GM06990 (cell line): ENCODE results near the gene MAP3K7CL.

Experiments used
- DNase-seq: peaks from one replicate; pipeline ENCODE4 v3.0.0-alpha.2; 2011; ENCODE audit not compliant: insufficient read length; ENCODE audit errors: extremely low read depth
- H3K27me3 ChIP-seq: replicated peaks from 2 replicates; pipeline ENCODE4 v1.6.0; 2011; ENCODE audit warnings: low read length; ENCODE audit not compliant: control insufficient read depth, insufficient read depth
- H3K36me3 ChIP-seq: 2 replicates; pipeline ENCODE4 v1.5.1; 2011; ENCODE audit warnings: low read length; ENCODE audit not compliant: control insufficient read depth, insufficient read depth
- H3K4me3 ChIP-seq: replicated peaks from 2 replicates; pipeline ENCODE4 v1.5.1; 2011; ENCODE audit warnings: low read depth, mild to moderate bottlenecking, control low read depth, low read length
- CTCF ChIP-seq: IDR thresholded peaks from 2 replicates; pipeline ENCODE4 v1.5.1; 2011; ENCODE audit warnings: low read length, control low read depth, mild to moderate bottlenecking, inconsistent platforms; ENCODE audit not compliant: insufficient read depth, poor library complexity, severe bottlenecking

Gene MAP3K7CL

GRCh38 chr21:29185633-29186032 is 55.2 kb downstream of the MAP3K7CL start:
- no peak for TF ChIP-seq CTCF

GRCh38 chr21:29186246-29186645 is 55.8 kb downstream of the MAP3K7CL start:
- no peaks in the 10 kb centered on the region for H3K27me3 ChIP-seq
- TF ChIP-seq CTCF: no peak

More at GRCh38 chr21:29185633-29186032, 55.2 kb downstream of the MAP3K7CL start:
- Histone ChIP-seq H3K27me3 (no peaks in the 10 kb centered on the region), H3K36me3 (no peaks in the 10 kb centered on the region), H3K4me3 (no peak overlapping the region)
- no peak for DNase-seq

GRCh38 chr21:29187944-29188343 is 57.5 kb downstream of the MAP3K7CL start:
- no peak for DNase-seq

More at GRCh38 chr21:29186246-29186645, 55.8 kb downstream of the MAP3K7CL start:
- Histone ChIP-seq H3K36me3 (no peaks in the 10 kb centered on the region), H3K4me3 (no peak overlapping the region)
- no peak for DNase-seq

GRCh38 chr21:29189353-29189752 is 58.9 kb downstream of the MAP3K7CL start:
- no peak for DNase-seq
- no peak for TF ChIP-seq CTCF
- Histone ChIP-seq H3K4me3 (no peak overlapping the region), H3K36me3 (no peaks in the 10 kb centered on the region), H3K27me3 (no peaks in the 10 kb centered on the region)

More at GRCh38 chr21:29187944-29188343, 57.5 kb downstream of the MAP3K7CL start:
- Histone ChIP-seq H3K4me3 (no peak overlapping the region), H3K36me3 (no peaks in the 10 kb centered on the region), H3K27me3 (no peaks in the 10 kb centered on the region)
- no peak for TF ChIP-seq CTCF

GRCh38 chr21:29190923-29191331 is 60.5 kb downstream of the MAP3K7CL start:
- no peak for TF ChIP-seq CTCF
- H3K4me3 ChIP-seq: no peak overlapping the region
- H3K36me3 ChIP-seq: no peaks in the 10 kb centered on the region
- DNase-seq: no peak
- H3K27me3 ChIP-seq: no peaks in the 10 kb centered on the region

- Histone ChIP-seq H3K4me3 (no peak overlapping the region), H3K27me3 (no peaks in the 10 kb centered on the region), H3K36me3 (no peaks in the 10 kb centered on the region)
- no peak for TF ChIP-seq CTCF
- no peak for DNase-seq
Measured at GRCh38 chr21:29193072-29193471, 62.6 kb downstream of the MAP3K7CL start.
